Measurements from ENCODE around the gene HSD3B7.
"Not testable (repeated sequence)": the region's sequence is repeated elsewhere in the genome, so short reads cannot be mapped to it uniquely, and the experiment has no call there.

Gene HSD3B7

DNA sequence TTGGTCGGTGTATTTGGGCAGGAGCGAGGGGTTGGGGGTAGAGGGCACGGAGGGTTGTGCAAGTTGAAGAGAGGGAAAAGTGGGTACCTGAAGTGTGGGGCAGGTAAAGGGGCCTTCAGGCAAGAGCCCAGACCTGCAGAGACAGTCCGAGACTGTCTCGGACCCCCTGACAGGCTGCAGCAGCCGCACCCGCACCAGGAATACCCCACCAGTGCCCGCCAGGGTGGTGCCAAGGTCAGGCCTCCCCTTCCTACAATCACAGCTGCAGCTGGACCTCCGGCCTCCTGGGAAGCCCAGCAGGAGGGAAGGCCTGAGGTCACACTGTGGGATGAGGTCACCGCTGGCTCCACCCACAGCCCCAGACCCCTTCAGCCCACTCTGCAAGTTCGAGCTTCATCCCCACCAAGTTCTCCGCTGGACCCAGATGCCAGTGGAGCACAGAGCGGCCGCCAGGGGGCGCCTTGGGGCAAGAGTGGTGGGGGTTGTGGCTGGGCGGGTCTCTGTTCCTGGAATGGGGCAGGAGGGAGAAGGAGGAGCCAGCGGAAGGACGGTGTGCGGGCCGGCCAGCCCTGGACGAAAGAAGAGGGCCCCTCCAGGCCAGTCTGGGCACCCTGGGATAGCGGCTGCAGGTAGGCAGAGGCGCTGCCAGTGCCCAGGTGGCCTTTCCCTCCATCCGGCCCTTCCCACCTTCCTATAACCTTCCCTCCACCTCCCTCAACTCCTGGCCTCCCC lies at the start of gene HSD3B7:
HSD3B7 (plus strand) TSS at position 539 of the 732 bp plus-strand sequence. CDS start 452 bp downstream, outside the sequence.
- DNase-seq (ENCODE audit: low spot score), result peak; percentile 96

DNA sequence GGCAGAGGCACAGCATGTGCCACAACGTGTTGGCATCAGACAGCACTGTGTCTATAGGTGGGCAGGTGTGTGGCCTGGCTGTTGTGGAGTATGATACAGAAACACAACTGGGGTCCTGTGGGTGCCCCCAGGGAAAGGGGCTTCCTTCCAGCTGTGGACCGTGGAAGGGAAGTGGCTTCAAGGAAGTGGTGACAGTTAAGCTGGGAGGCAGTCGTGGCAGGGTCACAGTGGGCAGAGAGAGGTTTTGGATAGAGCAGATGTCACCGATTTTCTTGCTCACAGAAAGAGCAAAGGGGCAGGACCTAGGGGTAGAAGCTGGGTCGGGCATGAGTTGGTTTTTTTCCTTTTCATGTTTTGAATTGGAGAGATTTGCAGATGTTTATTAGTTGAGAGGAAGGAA lies 47.3 kb upstream of the HSD3B7 start:
- DNase-seq (ENCODE audit: low spot score), result no peak

DNA sequence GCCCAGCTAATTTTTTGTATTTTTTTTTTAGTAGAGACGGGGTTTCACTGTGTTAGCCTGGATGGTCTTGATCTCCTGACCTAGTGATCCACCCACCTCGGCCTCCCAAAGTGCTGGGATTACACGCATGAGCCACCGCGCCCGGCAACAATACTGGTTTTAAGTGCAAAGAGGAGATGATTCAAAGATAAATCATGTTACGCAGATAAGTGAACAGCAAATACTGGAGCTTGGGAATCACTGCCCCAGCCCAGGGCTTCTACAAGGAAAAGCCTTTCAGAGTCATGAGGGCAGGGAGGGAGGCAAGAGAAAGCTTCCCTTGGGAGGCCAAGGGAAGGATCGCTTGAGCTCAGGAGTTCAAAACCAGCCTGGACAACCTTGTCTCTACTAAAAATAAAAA lies 45.4 kb upstream of the HSD3B7 start:
- DNase-seq (ENCODE audit: low spot score), result not testable (repeated sequence)

DNA sequence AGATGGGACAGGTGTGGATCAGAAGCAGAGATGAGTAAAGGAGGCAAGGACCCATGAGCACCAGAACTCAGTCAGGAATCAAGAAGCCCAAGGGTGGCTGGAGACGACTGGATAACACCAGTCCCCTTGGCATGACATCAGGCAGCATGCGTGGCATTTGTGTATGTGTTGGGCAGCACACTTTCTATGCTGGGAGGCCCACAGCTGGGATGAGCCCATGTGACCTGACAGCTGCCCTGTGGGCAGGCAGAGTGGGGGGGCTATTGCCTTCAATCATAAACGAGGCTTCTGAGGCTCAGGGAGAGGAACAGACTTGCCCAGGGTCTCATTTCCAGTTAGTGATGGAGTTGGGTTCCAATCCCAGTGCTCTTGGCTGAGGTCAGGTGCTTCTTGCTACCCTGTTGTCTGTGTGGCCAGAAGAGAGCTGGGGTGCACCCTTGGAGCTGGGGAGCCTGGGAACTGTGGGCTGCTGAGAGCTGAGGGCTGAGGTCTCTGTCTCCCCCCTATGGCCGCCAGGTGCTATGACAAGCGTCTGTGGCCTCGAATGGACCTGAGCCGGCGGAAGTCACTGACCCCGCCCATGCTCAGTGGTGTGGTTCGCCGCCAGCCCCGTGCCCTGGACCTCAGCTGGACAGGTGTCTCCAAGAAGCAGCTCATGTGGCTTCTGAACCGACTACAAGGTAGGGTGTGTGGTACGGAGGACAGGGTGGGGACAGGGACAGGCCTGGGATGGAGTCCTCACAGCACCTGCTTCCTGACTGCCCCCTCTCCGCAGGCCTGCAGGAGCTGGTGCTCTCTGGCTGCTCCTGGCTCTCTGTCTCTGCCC lies 43.2 kb upstream of the HSD3B7 start:
- DNase-seq (ENCODE audit: low spot score), result peak; percentile 84

DNA sequence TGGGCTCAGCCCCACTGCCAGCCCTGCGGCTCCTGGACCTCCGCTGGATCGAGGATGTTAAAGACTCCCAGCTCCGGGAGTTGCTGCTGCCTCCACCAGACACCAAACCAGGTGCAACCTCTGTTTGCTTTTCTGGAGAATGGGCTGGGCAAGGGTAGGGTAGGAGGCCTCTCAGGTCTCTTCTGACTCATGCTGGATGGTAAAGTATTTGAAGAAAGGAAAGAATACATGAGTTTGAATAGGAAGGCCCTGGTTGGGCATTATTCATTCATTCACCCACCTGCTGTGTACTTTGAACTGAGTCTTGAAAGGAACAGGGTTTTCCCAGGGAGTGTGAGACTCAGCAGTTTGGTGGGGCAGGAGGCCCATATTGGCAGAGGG lies 42.6 kb upstream of the HSD3B7 start:
- no peak for DNase-seq (ENCODE audit: low spot score)

DNA sequence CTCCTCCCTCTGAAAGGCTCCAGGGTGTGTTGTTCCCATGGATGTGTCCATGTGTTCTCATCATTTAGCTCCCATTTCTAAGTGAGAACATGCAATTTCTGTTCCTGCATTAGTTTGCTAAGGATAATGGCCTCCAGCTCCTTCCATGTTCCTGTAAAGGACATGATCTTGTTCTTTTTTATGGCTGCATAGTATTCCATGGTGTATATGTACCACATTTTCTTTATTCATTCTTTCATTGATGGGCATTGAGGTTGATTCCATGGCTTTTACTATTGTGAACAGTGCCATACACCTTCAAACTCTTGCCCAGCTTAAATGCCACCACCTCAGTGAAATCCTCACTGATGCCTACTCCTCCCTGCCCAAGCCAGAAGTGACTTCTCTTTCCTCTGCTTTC lies 40.7 kb upstream of the HSD3B7 start:
- no peak for DNase-seq (ENCODE audit: low spot score)

DNA sequence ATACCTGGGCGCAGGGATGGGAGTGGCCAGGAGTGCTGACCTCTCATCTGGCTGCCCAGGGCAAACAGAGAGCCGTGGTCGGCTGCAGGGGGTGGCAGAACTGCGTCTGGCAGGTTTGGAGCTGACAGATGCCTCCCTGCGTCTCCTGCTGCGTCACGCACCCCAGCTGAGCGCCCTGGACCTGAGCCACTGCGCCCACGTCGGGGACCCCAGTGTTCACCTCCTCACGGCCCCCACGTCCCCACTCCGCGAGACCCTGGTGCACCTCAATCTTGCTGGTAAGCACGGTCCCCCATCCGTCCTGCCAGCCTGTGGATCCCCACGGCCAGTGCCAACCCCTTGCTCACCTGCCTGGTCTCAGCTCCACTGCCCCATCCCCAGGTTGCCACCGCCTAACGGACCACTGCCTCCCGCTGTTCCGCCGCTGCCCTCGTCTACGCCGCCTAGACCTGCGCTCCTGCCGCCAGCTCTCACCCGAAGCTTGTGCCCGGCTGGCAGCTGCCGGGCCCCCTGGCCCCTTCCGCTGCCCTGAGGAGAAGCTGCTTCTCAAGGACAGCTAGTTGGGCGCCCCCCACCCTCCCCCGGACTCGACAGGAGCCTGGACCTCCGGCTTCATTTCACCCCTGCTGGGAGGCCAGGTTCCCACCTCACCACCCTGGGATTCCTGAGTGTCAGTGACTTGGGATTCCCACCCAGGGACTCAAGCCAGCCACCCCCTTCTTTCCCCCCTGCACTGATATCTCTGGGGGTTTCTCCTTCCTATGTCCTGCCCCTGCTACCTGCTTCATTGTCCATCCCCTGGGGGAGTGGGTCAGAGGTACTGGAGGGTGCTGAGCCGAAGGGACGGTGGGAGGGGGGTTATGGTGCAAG lies 38.1 kb upstream of the HSD3B7 start:
- DNase-seq (ENCODE audit: low spot score), result peak; percentile 53

DNA sequence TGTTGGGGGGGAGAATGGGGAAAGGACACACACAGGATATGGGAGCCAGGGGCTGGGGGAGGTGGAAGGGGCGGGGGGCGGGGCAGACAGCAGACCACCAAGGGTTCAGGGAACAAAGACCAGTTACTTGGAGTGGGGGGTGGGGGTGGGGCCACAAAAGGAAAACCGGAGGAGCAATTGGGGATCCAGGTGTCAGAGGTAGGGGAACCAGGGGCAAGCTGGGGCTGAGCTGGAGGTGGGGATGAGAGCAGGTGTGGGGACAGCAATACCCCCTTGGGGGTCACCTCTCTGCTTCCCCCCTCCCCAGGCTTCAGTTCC lies 37.5 kb upstream of the HSD3B7 start:
- no peak for DNase-seq (ENCODE audit: low spot score)

DNA sequence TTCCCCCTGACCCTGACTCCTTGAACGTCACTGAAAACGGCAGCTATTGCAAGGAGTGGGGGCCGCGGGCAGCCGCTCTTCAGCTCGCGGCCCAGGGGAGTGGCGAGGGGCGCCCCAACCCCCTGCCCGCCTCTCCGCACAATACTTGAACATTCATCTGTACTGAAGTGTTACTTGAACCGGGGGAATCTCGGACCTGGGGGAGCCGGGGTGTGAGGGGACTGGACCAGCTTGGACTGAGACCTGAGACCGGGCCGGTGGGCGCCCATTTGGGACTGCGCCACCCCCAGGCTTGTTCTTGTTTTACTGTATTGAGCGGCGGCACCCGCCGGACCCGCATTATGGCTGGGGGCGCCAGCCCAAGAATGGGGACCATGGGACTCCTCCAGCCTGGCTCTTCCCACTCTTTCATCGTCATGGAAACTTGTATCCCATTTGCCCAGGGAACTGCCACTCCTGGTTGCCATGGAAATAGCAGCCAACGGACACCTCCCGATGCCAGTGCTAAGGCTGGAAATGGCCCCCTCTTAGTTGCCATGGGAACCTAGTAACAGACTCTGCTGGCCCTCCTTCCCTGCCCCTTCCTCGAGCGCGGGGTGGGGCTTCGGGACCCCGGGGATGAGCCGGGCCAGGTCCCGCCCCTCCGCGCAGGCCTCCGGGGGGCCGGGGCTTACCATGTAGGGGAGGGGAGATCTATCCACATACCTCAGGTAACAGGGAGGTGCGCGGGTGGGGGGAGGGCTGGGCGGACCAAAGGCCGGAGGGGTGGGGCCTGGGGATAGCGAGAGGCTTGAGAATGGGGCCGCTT lies 36.9 kb upstream of the HSD3B7 start:
- DNase-seq (ENCODE audit: low spot score), result peak; percentile 97

DNA sequence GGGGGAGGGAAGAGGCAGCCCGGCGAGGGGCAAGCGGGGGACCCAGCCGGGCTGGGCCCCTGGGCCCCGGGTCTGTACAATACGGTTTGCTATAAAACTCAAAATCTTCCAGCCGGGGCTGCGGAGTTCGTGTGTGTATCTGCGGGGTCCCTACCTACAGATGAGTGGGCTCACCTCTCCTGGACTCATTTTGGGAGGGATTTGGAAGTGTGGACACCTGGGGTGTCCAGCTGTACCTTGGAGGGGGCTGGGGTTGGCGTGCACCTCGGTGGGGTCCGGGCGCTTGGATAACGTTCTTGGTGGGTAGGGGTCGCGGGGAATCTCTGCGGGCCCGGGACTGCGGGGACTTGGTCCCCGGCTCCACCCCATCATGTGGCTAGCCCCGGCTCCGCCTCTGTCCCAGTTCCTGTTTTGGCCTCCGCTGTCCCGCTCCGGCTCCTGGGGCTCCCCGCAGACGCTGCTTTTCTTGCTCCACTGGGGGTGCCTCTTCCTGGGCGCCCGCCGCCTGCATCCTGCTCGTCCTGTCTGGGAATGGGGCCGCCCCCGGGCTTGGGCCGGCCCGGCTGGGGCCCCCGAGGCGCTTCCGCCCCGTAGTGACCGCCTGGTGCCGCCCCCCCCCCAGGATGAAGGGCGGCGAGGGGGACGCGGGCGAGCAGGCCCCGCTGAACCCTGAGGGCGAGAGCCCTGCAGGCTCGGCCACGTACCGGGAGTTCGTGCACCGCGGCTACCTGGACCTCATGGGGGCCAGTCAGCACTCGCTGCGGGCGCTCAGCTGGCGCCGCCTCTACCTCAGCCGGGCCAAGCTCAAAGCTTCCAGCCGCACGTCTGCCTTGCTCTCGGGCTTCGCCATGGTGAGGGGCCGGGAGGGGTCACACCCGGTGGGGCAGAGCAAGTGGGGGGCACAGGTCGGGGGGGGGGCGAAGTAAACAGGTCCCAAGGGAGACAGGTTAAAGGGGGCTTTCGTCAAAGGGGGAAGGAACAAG lies 36.0 kb upstream of the HSD3B7 start, which contains the start of gene ORAI3:
ORAI3 (plus strand) TSS at position 402 of the 983 bp plus-strand sequence; CDS start at position 624, 222 bp downstream.
- DNase-seq (ENCODE audit: low spot score), result peak; percentile 83

DNA sequence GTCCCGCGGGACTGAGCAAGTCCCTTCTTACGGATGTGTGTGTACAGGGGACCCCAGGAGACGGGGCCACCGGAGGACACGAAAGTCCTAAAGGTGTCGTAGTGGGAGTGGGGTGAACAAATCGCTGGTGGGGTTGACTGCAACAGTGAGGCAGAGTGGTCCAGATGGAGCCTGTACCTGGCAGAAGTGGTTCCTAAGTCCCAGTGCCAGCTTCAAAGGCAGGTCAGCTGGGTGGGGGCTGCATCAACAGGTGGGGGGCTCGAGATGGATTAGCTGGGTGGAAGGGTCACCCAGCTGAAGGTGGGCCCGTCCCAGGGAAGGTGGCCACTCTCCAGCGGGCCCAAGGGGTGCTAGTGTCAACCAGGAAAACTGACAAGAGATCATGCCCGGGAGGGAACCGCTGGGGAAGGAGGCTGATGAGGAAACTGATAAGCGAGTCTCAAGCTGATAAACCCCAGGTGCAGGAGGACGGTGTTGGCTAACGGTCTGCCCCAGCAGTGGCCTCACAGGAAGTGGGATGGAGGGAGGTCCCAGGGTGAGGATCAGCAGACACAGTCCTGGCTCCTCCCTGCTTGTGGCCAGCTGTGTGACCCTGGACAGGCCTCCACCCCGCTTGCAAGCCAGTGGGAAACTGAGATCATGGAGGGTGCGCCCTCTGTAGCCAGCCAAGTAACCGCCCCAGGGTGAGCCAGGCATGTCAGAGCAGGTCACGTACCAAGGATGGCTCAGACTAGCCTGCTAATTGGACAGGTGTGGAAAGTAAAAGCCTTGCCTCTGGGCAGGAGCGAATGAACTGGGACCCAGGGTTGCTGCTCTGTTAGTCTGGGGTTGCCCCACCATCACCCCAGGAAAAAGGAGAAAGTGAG lies 35.1 kb upstream of the HSD3B7 start:
- peak; percentile 79 for DNase-seq (ENCODE audit: low spot score)

DNA sequence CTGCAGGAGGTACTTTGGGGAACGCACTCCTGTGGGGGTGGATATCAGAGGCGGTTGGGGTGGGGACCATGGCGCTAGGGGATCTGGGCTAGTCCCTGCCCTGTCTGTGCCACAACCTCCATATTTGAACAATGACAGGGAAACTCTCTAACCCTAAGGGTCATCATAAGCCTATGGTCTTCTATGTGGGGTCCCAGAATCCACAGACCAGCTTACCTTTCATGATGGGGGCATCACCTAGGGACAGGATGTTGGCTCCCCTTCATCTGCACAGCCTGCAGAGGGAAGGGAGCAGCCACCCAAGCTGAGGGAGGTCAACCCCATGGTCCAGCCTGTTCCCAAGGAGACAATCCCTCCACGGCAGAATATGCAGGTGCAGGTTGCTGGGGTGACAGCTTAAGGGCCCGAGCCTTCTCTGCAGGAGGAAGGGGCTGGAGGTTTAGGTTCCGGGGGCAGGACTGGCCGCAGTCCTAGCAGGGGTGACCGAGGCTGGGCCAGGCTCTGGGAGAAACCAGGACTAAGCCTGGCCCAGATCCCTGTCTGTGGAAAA lies 34.4 kb upstream of the HSD3B7 start:
- peak; percentile 53 for DNase-seq (ENCODE audit: low spot score)

DNA sequence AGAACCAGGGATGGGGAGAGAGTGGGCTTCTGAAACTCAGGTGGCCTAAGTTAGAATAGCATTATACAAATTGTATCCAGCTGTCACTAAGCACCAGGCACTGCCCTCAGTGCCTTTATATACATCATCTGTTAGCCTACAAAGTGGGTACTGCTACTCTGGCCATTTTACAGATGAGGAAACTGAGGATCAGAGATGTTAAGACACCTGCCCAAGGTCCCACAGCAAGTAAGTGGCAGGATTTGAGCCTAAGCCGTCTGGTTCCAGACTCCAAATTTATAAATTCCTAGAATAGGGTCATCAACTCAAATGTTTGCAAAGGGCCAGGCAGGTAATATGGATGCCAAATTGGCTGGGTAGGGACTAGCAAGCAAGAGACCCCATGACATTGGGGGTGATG lies 33.8 kb upstream of the HSD3B7 start:
- no peak for DNase-seq (ENCODE audit: low spot score)

DNA sequence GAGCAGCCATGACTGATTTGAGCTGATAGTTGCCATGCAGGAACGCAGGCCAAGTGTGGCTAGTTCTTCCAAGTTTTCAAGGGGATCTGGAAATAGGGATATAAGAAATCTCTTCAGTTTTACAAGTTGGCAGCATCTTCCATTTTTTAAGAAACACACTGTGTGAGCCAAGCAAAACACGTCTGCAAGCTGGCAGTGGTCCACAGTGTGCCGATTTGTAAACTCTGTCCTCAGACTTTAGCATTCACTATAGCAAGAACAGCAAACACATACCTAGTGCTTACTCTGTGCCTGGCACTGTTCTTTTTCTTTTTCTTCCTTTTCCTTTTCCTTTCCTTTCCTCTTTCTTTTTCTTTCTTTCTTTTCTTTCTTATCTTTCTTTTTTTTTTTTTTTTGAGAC lies 33.3 kb upstream of the HSD3B7 start:
- DNase-seq (ENCODE audit: low spot score), result no peak

DNA sequence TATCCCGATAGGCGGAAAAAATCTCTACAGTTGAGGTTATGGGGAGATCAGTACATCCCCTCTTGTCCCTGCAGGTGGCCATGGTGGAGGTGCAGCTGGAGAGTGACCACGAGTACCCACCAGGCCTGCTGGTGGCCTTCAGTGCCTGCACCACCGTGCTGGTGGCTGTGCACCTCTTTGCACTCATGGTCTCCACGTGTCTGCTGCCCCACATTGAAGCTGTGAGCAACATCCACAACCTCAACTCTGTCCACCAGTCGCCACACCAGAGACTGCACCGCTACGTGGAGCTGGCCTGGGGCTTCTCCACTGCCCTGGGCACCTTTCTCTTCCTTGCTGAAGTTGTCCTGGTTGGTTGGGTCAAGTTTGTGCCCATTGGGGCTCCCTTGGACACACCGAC lies 31.9 kb upstream of the HSD3B7 start:
- DNase-seq (ENCODE audit: low spot score), result peak; percentile 51

DNA sequence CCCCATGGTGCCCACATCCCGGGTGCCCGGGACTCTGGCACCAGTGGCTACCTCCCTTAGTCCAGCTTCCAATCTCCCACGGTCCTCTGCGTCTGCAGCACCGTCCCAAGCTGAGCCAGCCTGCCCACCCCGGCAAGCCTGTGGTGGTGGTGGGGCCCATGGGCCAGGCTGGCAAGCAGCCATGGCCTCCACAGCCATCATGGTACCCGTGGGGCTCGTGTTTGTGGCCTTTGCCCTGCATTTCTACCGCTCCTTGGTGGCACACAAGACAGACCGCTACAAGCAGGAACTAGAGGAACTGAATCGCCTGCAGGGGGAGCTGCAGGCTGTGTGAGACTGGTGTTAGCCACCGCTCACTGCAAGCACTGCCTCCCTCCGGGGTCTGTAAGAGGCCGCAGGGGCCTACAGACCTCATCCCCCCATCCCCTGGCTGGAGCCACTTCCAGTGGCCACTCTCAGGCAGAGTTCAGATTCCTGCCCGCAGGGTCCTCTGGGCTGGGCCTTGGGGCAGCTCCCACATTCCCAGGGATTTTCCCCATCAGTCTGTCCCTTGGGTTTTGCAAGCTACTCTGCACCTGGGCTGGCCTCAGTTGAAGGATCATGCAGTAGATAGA lies 31.4 kb upstream of the HSD3B7 start:
- peak; percentile 89 for DNase-seq (ENCODE audit: low spot score)

DNA sequence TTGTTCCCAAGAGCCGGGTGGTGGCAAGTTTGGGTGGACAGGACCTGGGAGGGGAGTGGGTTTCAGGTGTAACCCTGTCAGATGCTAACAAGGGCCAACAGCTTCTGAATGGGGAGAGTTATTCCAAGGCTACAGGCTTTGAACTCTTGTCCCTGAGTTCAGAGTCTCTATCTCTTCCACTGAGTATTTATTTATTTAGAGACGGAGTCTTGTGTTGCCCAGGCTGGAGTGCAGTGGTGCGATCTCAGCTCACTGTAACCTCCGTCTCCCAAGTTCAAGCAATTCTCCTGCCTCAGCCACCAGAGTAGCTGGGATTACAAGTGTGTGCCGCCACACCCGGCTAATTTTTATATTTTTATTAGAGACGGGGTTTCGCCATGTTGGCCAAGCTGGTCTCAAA lies 30.0 kb upstream of the HSD3B7 start:
- DNase-seq (ENCODE audit: low spot score), result no peak

DNA sequence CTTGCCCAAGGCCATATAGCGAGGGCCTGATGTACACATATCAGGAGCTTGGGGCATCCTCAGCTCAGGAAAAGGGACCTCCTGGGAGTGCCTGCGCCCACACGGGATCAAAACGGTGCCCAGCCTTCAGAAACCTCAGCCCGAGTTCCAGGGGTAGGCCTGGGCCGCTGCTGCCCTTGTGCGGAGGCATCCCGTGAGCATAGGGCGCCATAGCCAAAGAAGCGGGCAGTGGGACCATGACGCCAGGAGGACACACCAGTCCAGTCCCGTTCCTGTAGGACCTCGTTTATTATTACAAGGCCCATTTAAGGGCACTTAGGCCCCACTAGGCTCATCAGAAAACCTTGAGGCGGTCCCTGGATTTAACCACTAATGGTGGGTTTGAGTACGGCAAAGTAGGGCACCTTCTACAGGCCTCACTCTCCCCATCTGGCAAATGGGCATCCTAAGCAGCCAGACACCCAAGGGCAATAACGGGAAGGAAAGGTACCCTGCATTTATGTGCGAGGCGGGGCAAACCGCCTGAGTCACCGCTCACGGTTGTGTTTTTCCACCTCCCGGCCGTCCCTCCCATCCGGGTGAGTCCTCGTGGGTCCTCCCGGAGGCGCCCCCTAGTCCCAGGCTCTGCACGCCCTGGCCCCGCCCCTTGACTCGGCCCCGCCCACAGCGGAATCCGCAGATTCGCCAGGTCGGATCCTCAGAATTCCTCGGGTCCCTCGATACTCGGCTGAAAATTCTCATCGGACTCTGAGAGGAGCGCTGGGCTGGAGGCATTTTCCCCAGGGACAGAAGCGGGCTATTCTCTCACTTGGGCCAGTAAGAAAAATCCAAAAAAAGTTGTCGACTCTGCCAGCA lies 28.2 kb upstream of the HSD3B7 start:
- DNase-seq (ENCODE audit: low spot score), result peak; percentile 90
